HG03354 (cell line): ENCODE data around the gene GRB10.
A peak's percentile ranks its signal among the peaks of the same experiment; 100 is the strongest.
"Not testable (repeated sequence)": the region's sequence is repeated elsewhere in the genome, so short reads cannot be mapped to it uniquely, and the experiment has no call there.

Source experiments
- ATAC-seq: cut with Tn5 transposase; IDR thresholded peaks from one replicate; pipeline ENCODE4 v1.9.1; 2021; ENCODE audit warnings: mild to moderate bottlenecking; ENCODE audit not compliant: unreplicated experiment, poor library complexity, severe bottlenecking

GRB10 gene

GRCh38 chr7:50605059-50605458 lies 177.6 kb downstream of the GRB10 start:
- ATAC-seq: no peak

GRCh38 chr7:50603287-50603686 lies 179.4 kb downstream of the GRB10 start:
- ATAC-seq: no peak

GRCh38 chr7:50599385-50599784 lies 183.3 kb downstream of the GRB10 start:
- no peak for ATAC-seq

GRCh38 chr7:50598460-50599343 lies 184.0 kb downstream of the GRB10 start:
- no peak for ATAC-seq

- no peak for ATAC-seq
These were observed 186.2 kb downstream of the GRB10 start for GRCh38 chr7:50596484-50596883.

GRCh38 chr7:50595491-50596102 lies 187.1 kb downstream of the GRB10 start:
- no peak for ATAC-seq

- peak; percentile 45 for ATAC-seq
These were observed 187.8 kb downstream of the GRB10 start for GRCh38 chr7:50594734-50595485.

- no peak for ATAC-seq
These were observed 188.6 kb downstream of the GRB10 start for GRCh38 chr7:50594136-50594535.

GRCh38 chr7:50592940-50593339 lies 189.8 kb downstream of the GRB10 start:
- no peak for ATAC-seq

GRCh38 chr7:50591480-50592438 lies 190.9 kb downstream of the GRB10 start:
- peak; percentile 74 for ATAC-seq

GRCh38 chr7:50591098-50591479 lies 191.6 kb downstream of the GRB10 start:
- no peak for ATAC-seq

GRCh38 chr7:50590535-50590934 lies 192.2 kb downstream of the GRB10 start:
- ATAC-seq: no peak

GRCh38 chr7:50589364-50589763 lies 193.3 kb downstream of the GRB10 start:
- no peak for ATAC-seq

- no peak for ATAC-seq
These were observed 193.8 kb downstream of the GRB10 start for GRCh38 chr7:50588937-50589336.

GRCh38 chr7:50587737-50588136 lies 195.0 kb downstream of the GRB10 start:
- ATAC-seq: no peak

- no peak for ATAC-seq
These were observed 197.8 kb downstream of the GRB10 start for GRCh38 chr7:50584793-50585408.

- ATAC-seq: no peak
These were observed 198.3 kb downstream of the GRB10 start for GRCh38 chr7:50584386-50584785.

GRCh38 chr7:50583295-50583694 lies 199.4 kb downstream of the GRB10 start:
- not testable (repeated sequence) for ATAC-seq

GRCh38 chr7:50582271-50582670 lies 200.4 kb downstream of the GRB10 start:
- not testable (repeated sequence) for ATAC-seq
